H9 (cell line): Measurements from ENCODE around the gene ZNF860. TPM values are rescaled to one million over a fixed set of nuclear protein-coding genes. Genes with fewer than 3 reads are reported as not detected.

Experiments used
- DNase-seq: peaks from one replicate; pipeline ENCODE4 v3.0.0-alpha.2; 2017
- H2AFZ ChIP-seq: one replicate; pipeline ENCODE4 v1.6.1; 2013; ENCODE audit warnings: mild to moderate bottlenecking, low read length, control low read depth, moderate library complexity
- H2AK5ac ChIP-seq: 2 replicates; pipeline ENCODE4 v1.6.1; 2013; ENCODE audit warnings: low read length, control low read depth, mixed read lengths; ENCODE audit not compliant: insufficient read length
- H2BK120ac ChIP-seq: one replicate; pipeline ENCODE4 v1.6.1; 2013; ENCODE audit warnings: low read depth, mild to moderate bottlenecking, low read length, control low read depth, inconsistent platforms; ENCODE audit not compliant: poor library complexity, severe bottlenecking
- H2BK12ac ChIP-seq: 2 replicates; pipeline ENCODE4 v1.6.1; 2013; ENCODE audit warnings: low read length, control low read depth, mixed read lengths, low read depth; ENCODE audit not compliant: insufficient read length
- H2BK15ac ChIP-seq: 2 replicates; pipeline ENCODE4 v1.6.1; 2013; ENCODE audit warnings: low read depth, low read length, control low read depth
- H2BK20ac ChIP-seq: one replicate; pipeline ENCODE4 v1.6.1; 2013; ENCODE audit warnings: low read depth, mild to moderate bottlenecking, low read length, control low read depth, inconsistent platforms; ENCODE audit not compliant: poor library complexity, severe bottlenecking
- H2BK5ac ChIP-seq: 2 replicates; pipeline ENCODE4 v1.6.1; 2013; ENCODE audit warnings: low read length, control low read depth, mixed read lengths; ENCODE audit not compliant: insufficient read length
- H3K14ac ChIP-seq: 2 replicates; pipeline ENCODE4 v1.6.1; 2013; ENCODE audit warnings: low read length, control low read depth; ENCODE audit not compliant: insufficient read depth
- H3K18ac ChIP-seq: 2 replicates; pipeline ENCODE4 v1.6.1; 2013; ENCODE audit warnings: low read depth, mild to moderate bottlenecking, mixed read lengths, low read length, control low read depth; ENCODE audit not compliant: insufficient read length
- H3K23ac ChIP-seq: 2 replicates; pipeline ENCODE4 v1.6.1; 2013; ENCODE audit warnings: low read length, control low read depth, mixed read lengths, low read depth; ENCODE audit not compliant: insufficient read length
- H3K23me2 ChIP-seq: 2 replicates; pipeline ENCODE4 v1.6.1; 2013; ENCODE audit warnings: low read depth, mild to moderate bottlenecking, mixed read lengths, low read length, control low read depth; ENCODE audit not compliant: insufficient read length, poor library complexity, severe bottlenecking
- H3K27ac ChIP-seq: 2 replicates; pipeline ENCODE4 v1.5.1; 2013; ENCODE audit warnings: low read length, control low read depth, mixed read lengths, low read depth; ENCODE audit not compliant: insufficient read length
- H3K27me3 ChIP-seq: 2 replicates; pipeline ENCODE4 v1.6.1; 2013; ENCODE audit warnings: low read length, control low read depth, inconsistent platforms; ENCODE audit not compliant: insufficient read depth
- H3K4ac ChIP-seq: 2 replicates; pipeline ENCODE4 v1.6.1; 2013; ENCODE audit warnings: low read depth, mild to moderate bottlenecking, control low read depth, inconsistent platforms, low read length, moderate library complexity
- H3K4me1 ChIP-seq: 2 replicates; pipeline ENCODE4 v1.6.1; 2013; ENCODE audit warnings: low read length, control low read depth, inconsistent platforms; ENCODE audit not compliant: insufficient read depth
- H3K4me2 ChIP-seq: 2 replicates; pipeline ENCODE4 v1.6.1; 2013; ENCODE audit warnings: low read length, control low read depth, mixed read lengths; ENCODE audit not compliant: insufficient read length, insufficient read depth
- H3K56ac ChIP-seq: 2 replicates; pipeline ENCODE4 v1.6.1; 2013; ENCODE audit warnings: low read depth, mild to moderate bottlenecking, mixed read lengths, low read length, control low read depth; ENCODE audit not compliant: insufficient read length
- H3K79me1 ChIP-seq: 2 replicates; pipeline ENCODE4 v1.6.1; 2013; ENCODE audit warnings: low read depth, mild to moderate bottlenecking, moderate library complexity, low read length, control low read depth, inconsistent platforms; ENCODE audit not compliant: insufficient read depth, poor library complexity, severe bottlenecking
- H3K79me2 ChIP-seq: 2 replicates; pipeline ENCODE4 v1.6.1; 2013; ENCODE audit warnings: low read length, control low read depth, inconsistent platforms; ENCODE audit not compliant: insufficient read depth
- H3K9ac ChIP-seq: 2 replicates; pipeline ENCODE4 v1.6.1; 2013; ENCODE audit warnings: low read length, control low read depth, mixed read lengths; ENCODE audit not compliant: insufficient read length; ENCODE audit errors: extremely low read depth
- H3K9me3 ChIP-seq: one replicate; pipeline ENCODE4 v1.6.1; 2013; ENCODE audit warnings: low read depth, low read length, inconsistent platforms; ENCODE audit not compliant: control insufficient read depth
- H3T11ph ChIP-seq: one replicate; pipeline ENCODE4 v1.6.1; 2013; ENCODE audit warnings: mild to moderate bottlenecking, low read length, control low read depth, inconsistent platforms
- H4K20me1 ChIP-seq: one replicate; pipeline ENCODE4 v1.6.1; 2013; ENCODE audit not compliant: control insufficient read depth, insufficient read length, insufficient read depth
- H4K5ac ChIP-seq: 2 replicates; pipeline ENCODE4 v1.6.1; 2013; ENCODE audit warnings: low read depth, mild to moderate bottlenecking, mixed read lengths, low read length, control low read depth; ENCODE audit not compliant: insufficient read length
- H4K8ac ChIP-seq: replicated peaks from 2 replicates; pipeline ENCODE4 v1.6.1; 2013; ENCODE audit warnings: low read length, control low read depth, mixed read lengths, low read depth; ENCODE audit not compliant: insufficient read length
- H4K91ac ChIP-seq: 2 replicates; pipeline ENCODE4 v1.6.1; 2013; ENCODE audit warnings: low read depth, mild to moderate bottlenecking, moderate library complexity, mixed read lengths, low read length, control low read depth; ENCODE audit not compliant: insufficient read length
- H3K27ac Mint-ChIP-seq, 3 experiments: 2 replicates in 2 of 3; 3 replicates in 1 of 3; pipeline ENCODE4 v1.8.0; 2020 to 2021; ENCODE audit warnings: mixed read lengths in 3 of 3, mild to moderate bottlenecking in 1 of 3, moderate library complexity in 1 of 3
- H3K27me3 Mint-ChIP-seq: 2 replicates; pipeline ENCODE4 v1.8.0; 2021; ENCODE audit warnings: low read depth, mild to moderate bottlenecking, moderate library complexity, mixed read lengths
- H3K36me3 Mint-ChIP-seq, 3 experiments: 2 replicates in 2 of 3; 3 replicates in 1 of 3; pipeline ENCODE4 v1.8.0; 2020 to 2021; ENCODE audit warnings: low read depth in 3 of 3, mixed read lengths in 3 of 3; ENCODE audit not compliant: insufficient read depth in 1 of 3
- H3K4me1 Mint-ChIP-seq, 2 experiments: 2 replicates each; pipeline ENCODE4 v1.8.0; 2020; ENCODE audit warnings: mixed read lengths in 2 of 2
- H3K4me3 Mint-ChIP-seq, 2 experiments: 2 replicates in 1 of 2; 3 replicates in 1 of 2; pipeline ENCODE4 v1.8.0; 2020 to 2021; ENCODE audit warnings: mild to moderate bottlenecking in 2 of 2, mixed read lengths in 2 of 2, moderate library complexity in 1 of 2
- H3K9me3 Mint-ChIP-seq, 2 experiments: 2 replicates in 1 of 2; 3 replicates in 1 of 2; pipeline ENCODE4 v1.8.0; 2020; ENCODE audit warnings: mild to moderate bottlenecking in 2 of 2, mixed read lengths in 2 of 2, moderate library complexity in 1 of 2
- CTCF ChIP-seq: fragments of 200-600 bp; sonication (generic); conservative IDR thresholded peaks from 3 replicates; pipeline ENCODE4 v1.8.0; 2021; ENCODE audit warnings: antibody characterized with exemption, mild to moderate bottlenecking
- WGBS: extraction: QIAGEN DNeasy Blood & Tissue Kit; methylation state at CpG from one replicate; pipeline ENCODE4 v1.1.7; 2013; ENCODE audit warnings: missing lambda C conversion rate, low lambda C conversion rate, mixed read lengths; ENCODE audit not compliant: insufficient read length; ENCODE audit errors: extremely low coverage; 5-methylcytosine and 5-hydroxymethylcytosine counted together
- total RNA-seq: library from RNA; stranded (reverse); gene quantifications from 2 replicates; pipeline ENCODE4 v1.2.1, GENCODE V29; 2021

The ZNF860 gene
- total RNA-seq, 1 experiment from 2014 or later = 2.6 TPM

- Mint-ChIP-seq H3K27me3 (peaks cover 10% of the 10 kb centered on the region), H3K9me3 (peaks cover 0 to under 1% of the 10 kb centered on the region in 2 experiments; a peak in 2 of 5 replicates), H3K4me3 (no peak overlapping the region), H3K36me3 (peaks cover 0 to 6% (median 1%) of the 10 kb centered on the region in 3 experiments; a peak in 5 of 7 replicates), H3K4me1 (peaks cover 7 to 12% of the 10 kb centered on the region in 2 experiments), H3K27ac (no peak overlapping the region)
- Histone ChIP-seq H3K23me2 (peaks cover 8% of the 10 kb centered on the region), H4K5ac (no peak overlapping the region), H2BK5ac (no peak overlapping the region), H3K56ac (no peak overlapping the region), H2BK15ac (no peak overlapping the region), H2AK5ac (no peak overlapping the region), H3K4me2 (no peak overlapping the region), H3K27me3 (0 out of 2 replicates have a peak, but pooled peaks cover 1% of the 10 kb centered on the region), H3K23ac (no peak overlapping the region), H3K14ac (no peak overlapping the region), H3K79me2 (no peaks in the 10 kb centered on the region), H3K4ac (no peak overlapping the region), H2BK12ac (no peak overlapping the region), H2BK20ac (no peak overlapping the region), H2AFZ (no peak overlapping the region), H3K4me1 (no peaks in the 10 kb centered on the region), H3K79me1 (no peaks in the 10 kb centered on the region), H4K91ac (no peak overlapping the region), H3K9ac (no peak overlapping the region), H3K27ac (no peak overlapping the region), H3K18ac (no peak overlapping the region), H4K20me1 (no peaks in the 10 kb centered on the region), H2BK120ac (no peak overlapping the region), H3K9me3 (peaks cover 20% of the 10 kb centered on the region), H4K8ac (no peak overlapping the region), H3T11ph (no peak overlapping the region)
- WGBS = no CpG with 5 or more reads among the region's 2 CpGs
- TF ChIP-seq CTCF = no peak
- no peak for DNase-seq
Measured at GRCh38 chr3:31985831-31986230, 4.3 kb downstream of the ZNF860 start.
